ENCODE data around the gene DENND5B.

DENND5B gene

DNA sequence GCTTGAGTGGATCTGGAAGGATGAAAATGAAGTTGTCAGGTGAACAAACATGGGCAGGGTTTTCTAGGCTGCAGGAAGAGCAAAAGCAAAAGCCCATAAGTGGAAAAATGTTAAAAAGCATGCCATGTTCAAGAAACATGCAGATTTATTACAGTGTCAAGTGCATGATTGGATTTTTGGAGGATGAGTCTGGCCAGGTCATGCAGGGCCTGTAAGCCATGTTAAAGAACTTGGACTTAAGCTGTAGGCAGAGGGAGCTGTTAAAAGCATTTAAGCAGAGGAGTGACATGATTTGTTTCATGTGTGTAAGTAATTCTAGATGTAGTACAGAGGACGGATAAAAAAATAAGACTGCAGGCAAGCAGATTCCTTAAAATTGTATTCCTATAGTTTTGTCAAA, 248.7 kb downstream of the DENND5B start:
- no peak for DNase-seq (ENCODE audit: low read depth in 4 of 4, low spot score in 1 of 4)

DNA sequence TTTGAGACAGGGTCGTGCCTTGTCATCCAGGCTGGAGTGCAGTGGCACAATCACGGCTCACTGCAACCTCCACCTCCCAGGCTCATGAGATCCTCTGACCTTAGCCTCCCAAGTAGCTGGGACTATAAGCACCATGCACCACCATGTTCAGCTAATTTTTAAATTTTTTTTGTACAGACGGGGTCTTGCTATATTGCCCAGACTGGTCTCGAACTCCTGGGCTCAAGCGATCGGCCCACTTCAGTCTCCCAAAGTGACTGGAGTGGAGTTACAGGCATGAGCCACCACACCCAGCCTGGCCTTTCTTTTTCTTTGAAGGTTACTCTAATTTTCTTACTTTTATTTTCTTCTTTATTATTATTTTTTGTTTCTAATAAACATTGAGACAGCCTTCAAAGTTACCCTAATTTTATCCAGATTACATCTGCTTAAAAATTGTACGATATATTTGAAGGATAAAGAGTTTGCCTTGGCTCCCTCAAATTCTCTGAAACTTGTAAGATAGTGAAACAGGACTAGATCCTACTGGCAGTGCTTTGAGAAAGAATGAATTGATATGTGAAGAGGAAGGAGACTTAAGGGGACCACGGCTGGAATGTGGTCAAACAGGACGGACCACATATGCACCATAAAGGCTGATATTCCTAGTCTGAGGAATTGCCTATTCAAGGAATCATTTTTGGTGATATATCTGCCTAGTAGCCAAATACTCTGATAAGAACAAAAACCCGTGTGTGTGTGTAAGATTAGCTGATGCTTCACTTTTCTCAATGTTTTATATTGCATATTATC, 250.9 kb downstream of the DENND5B start:
- DNase-seq (ENCODE audit: low read depth in 4 of 4, low spot score in 1 of 4) = no peak

DNA sequence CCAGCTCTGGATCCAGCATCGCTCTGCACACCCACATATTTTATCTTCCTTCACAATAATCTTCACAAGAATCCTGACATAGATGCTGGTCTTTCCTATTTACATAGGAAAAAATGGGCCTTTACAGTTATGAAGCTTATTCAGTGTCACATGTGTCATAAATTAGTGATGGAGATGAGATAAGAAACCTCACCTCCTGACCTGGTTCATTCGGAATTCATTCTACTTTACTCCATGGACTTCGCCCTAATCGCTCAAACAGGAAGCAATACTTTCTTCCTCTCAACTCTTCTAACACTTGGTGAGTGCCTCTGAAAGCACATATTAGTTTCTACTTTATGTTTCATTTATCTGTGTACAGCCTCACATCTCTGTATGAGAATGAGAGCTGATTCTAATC, 253.0 kb downstream of the DENND5B start:
- DNase-seq (ENCODE audit: low read depth in 4 of 4, low spot score in 1 of 4) = no peak

Measured in stimulated activated CD4-positive, alpha-beta T cell treated with anti-CD3 and anti-CD28 coated beads, Interleukin-1b, Interleukin-23, amount 100 ng/mL, for 24 hours (primary cell).